ENCODE results near the gene SRL. TPM values are rescaled to one million over a fixed set of nuclear protein-coding genes. Genes with fewer than 3 reads are reported as not detected.

Gene SRL
- total and polyA plus RNA-seq, 7 experiments from 2014 or later = not detected

DNA sequence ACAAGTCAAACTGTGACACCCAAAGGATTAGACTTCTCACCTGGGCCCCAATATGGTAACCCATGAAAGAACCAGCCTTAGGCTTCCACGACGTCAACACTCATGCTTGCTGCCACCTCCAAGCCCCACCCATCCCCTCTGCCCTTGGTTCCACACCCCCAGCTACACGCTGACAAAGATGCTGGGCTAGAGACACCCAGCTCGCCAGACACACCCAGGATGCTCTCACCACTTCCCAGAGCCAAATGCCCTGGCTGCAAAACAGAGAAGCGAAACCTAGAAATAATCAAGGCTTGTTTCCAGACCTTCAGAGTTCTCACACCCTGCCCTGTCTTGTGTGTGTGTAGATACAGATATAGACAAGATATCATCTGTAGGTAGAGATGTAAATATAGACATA lies 99.6 kb downstream of the SRL start:
- ChIA-PET CTCF (no interaction called here), POLR2A (no interaction called here)
- ATAC-seq (peak; percentile 95), DNase-seq (peak in 8 of 9 donors; percentile 7 to 62 (median 30))
- H3K27me3 Mint-ChIP-seq = peaks cover 0 to 3% (median 0%) of the 10 kb centered on the region in 5 donors
- H3K27me3 ChIP-seq (ENCODE audit: control insufficient read depth in 2 of 2, insufficient read depth in 2 of 2, low read length in 2 of 2) = no peaks in the 10 kb centered on the region
- intact Hi-C loops (cut with micrococcal nuclease) = loop anchor here in 1 of 2 donors (1.0 kb wide), 1 partner anchor 41 kb away; no protein-coding TSS in a partner anchor
- H3K4me1 ChIP-seq (ENCODE audit: control insufficient read depth in 2 of 2, insufficient read depth in 2 of 2, low read length in 2 of 2) = peaks cover 5 to 8% of the 10 kb centered on the region in 2 donors
- peaks cover 0 to 5% (median 0%) of the 10 kb centered on the region in 11 donors for H3K9me3 Mint-ChIP-seq
- H3K36me3 ChIP-seq (ENCODE audit: control insufficient read depth in 2 of 3, insufficient read depth in 3 of 3, low read length in 3 of 3) = no peaks in the 10 kb centered on the region
- peak overlapping the region in 1 of 10 donors; percentile 62 for H3K4me3 Mint-ChIP-seq
- no peaks in the 10 kb centered on the region for H3K9me3 ChIP-seq (ENCODE audit: control insufficient read depth in 2 of 3, low read length in 3 of 3)
- H3K27ac Mint-ChIP-seq = peak overlapping the region in 6 of 9 donors; percentile 3 to 85 (median 72)
- peaks cover 0 to 40% (median 8%) of the 10 kb centered on the region in 7 donors for H3K4me1 Mint-ChIP-seq
- H3K36me3 Mint-ChIP-seq = peaks cover 0 to 17% (median 0%) of the 10 kb centered on the region in 5 donors
- H3K4me3 ChIP-seq (ENCODE audit: low read length) = no peak overlapping the region
- no peak overlapping the region for H3K27ac ChIP-seq (ENCODE audit: low read depth, low read length)

DNA sequence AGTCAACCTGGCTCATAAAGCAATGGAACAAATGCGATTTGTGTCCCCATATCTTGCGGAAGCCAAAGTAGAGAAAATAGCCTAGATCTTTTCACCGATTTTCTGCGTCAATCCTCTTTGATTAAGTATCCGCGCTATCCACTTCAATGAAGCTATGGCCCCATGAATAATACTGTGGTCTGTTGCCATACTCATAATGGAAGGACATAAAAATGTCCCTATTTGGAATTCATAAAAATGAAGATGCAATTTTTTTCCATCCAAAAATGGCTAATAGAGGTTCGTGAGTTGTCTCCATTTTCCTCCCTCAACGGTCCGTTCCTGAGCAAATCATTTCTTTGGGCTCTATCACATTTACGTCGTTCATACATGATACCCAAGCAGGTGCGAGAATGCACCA lies 100.3 kb downstream of the SRL start:
- CTCF ChIA-PET = no interaction called here
- Histone ChIP-seq H3K27ac (ENCODE audit: low read depth, low read length) (no peak overlapping the region), H3K4me3 (ENCODE audit: low read length) (no peak overlapping the region), H3K9me3 (ENCODE audit: control insufficient read depth in 2 of 3, low read length in 3 of 3) (no peaks in the 10 kb centered on the region), H3K4me1 (ENCODE audit: control insufficient read depth in 2 of 2, insufficient read depth in 2 of 2, low read length in 2 of 2) (peaks cover 5 to 8% of the 10 kb centered on the region in 2 donors), H3K27me3 (ENCODE audit: control insufficient read depth in 2 of 2, insufficient read depth in 2 of 2, low read length in 2 of 2) (no peaks in the 10 kb centered on the region), H3K36me3 (ENCODE audit: control insufficient read depth in 2 of 3, insufficient read depth in 3 of 3, low read length in 3 of 3) (no peaks in the 10 kb centered on the region)
- Mint-ChIP-seq H3K27me3 (peaks cover 0 to 6% (median 0%) of the 10 kb centered on the region in 5 donors), H3K36me3 (peaks cover 0 to 17% (median 0%) of the 10 kb centered on the region in 5 donors), H3K4me3 (no peak overlapping the region), H3K27ac (peak overlapping the region in 1 of 9 donors; percentile 38), H3K4me1 (peaks cover 0 to 42% (median 8%) of the 10 kb centered on the region in 7 donors), H3K9me3 (peaks cover 0 to 5% (median 0%) of the 10 kb centered on the region in 11 donors)
- DNase-seq (no peak), ATAC-seq (no peak)
- POLR2A ChIA-PET = no interaction called here
- intact Hi-C loops (cut with micrococcal nuclease) = loop anchor here in 1 of 2 donors (1.0 kb wide), 1 partner anchor 42 kb away; no protein-coding TSS in a partner anchor

DNA sequence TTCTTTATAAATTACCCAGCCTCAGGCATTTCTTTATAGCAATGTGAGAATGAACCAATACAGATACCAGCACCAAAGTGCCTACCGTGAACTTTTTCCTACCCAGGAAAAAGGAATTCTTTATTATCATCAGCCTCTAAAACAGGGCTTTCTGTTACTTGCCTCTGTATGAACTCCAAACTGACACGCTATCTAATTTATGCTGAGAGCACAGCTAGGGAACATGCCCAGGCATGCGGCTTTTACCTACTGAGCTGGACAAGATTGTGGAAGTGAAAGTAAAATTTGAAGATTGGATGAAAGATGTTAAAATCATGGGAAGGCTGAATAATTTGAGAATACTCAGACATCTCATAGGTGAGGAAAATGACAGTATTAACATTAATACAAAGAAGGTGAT lies 101.2 kb downstream of the SRL start:
- CTCF ChIA-PET = no interaction called here
- DNase-seq = no peak
- Histone ChIP-seq H3K4me1 (ENCODE audit: control insufficient read depth in 2 of 2, insufficient read depth in 2 of 2, low read length in 2 of 2) (peaks cover 5 to 8% of the 10 kb centered on the region in 2 donors), H3K36me3 (ENCODE audit: control insufficient read depth in 2 of 3, insufficient read depth in 3 of 3, low read length in 3 of 3) (no peaks in the 10 kb centered on the region), H3K9me3 (ENCODE audit: control insufficient read depth in 2 of 3, low read length in 3 of 3) (no peaks in the 10 kb centered on the region), H3K27ac (ENCODE audit: low read depth, low read length) (no peak overlapping the region), H3K27me3 (ENCODE audit: control insufficient read depth in 2 of 2, insufficient read depth in 2 of 2, low read length in 2 of 2) (no peaks in the 10 kb centered on the region), H3K4me3 (ENCODE audit: low read length) (no peak overlapping the region)
- ATAC-seq = no peak
- peak overlapping the region in 1 of 9 donors; percentile 44 for H3K27ac Mint-ChIP-seq
- POLR2A ChIA-PET = no interaction called here
- peaks cover 0 to 5% (median 0%) of the 10 kb centered on the region in 11 donors for H3K9me3 Mint-ChIP-seq
- intact Hi-C loops (cut with micrococcal nuclease) = no loop called here
- no peak overlapping the region for H3K4me3 Mint-ChIP-seq
- H3K4me1 Mint-ChIP-seq = peaks cover 0 to 42% (median 8%) of the 10 kb centered on the region in 7 donors
- peaks cover 0 to 13% (median 3%) of the 10 kb centered on the region in 5 donors for H3K27me3 Mint-ChIP-seq
- peaks cover 0 to 19% (median 0%) of the 10 kb centered on the region in 5 donors for H3K36me3 Mint-ChIP-seq

DNA sequence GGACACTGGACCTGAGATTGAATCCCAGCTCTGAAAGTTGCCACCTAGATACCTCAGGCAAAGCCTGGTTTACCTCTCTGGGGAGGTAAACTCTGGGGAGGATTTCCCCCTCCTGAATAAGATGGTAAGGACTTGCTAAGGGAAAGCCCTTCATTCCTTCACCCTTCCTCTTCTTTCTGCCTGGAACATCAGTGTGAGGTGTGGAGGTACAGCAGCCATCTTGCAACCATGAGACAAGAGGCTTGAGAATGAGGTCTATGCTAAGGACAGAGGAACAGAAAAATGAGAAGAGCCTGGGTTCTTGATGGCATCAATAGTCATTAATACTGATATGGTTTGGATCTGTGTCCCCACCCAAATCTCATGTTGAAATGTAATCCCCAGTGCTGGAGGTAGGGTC lies 101.9 kb downstream of the SRL start:
- no peak for ATAC-seq
- peak overlapping the region in 1 of 9 donors; percentile 44 for H3K27ac Mint-ChIP-seq

More for the DNA sequence above, 101.9 kb downstream of the SRL start:
- peaks cover 0 to 21% (median 0%) of the 10 kb centered on the region in 5 donors for H3K36me3 Mint-ChIP-seq
- peaks cover 0 to 5% (median 0%) of the 10 kb centered on the region in 11 donors for H3K9me3 Mint-ChIP-seq
- peaks cover 0 to 42% (median 8%) of the 10 kb centered on the region in 7 donors for H3K4me1 Mint-ChIP-seq
- H3K4me3 Mint-ChIP-seq = no peak overlapping the region
- DNase-seq = no peak
- Histone ChIP-seq H3K4me3 (ENCODE audit: low read length) (no peak overlapping the region), H3K36me3 (ENCODE audit: control insufficient read depth in 2 of 3, insufficient read depth in 3 of 3, low read length in 3 of 3) (no peaks in the 10 kb centered on the region), H3K27ac (ENCODE audit: low read depth, low read length) (no peak overlapping the region), H3K27me3 (ENCODE audit: control insufficient read depth in 2 of 2, insufficient read depth in 2 of 2, low read length in 2 of 2) (no peaks in the 10 kb centered on the region), H3K4me1 (ENCODE audit: control insufficient read depth in 2 of 2, insufficient read depth in 2 of 2, low read length in 2 of 2) (peaks cover 5 to 8% of the 10 kb centered on the region in 2 donors), H3K9me3 (ENCODE audit: control insufficient read depth in 2 of 3, low read length in 3 of 3) (no peaks in the 10 kb centered on the region)
- H3K27me3 Mint-ChIP-seq = peaks cover 0 to 14% (median 4%) of the 10 kb centered on the region in 5 donors
- CTCF ChIA-PET = no interaction called here
- POLR2A ChIA-PET = no interaction called here
- intact Hi-C loops (cut with micrococcal nuclease) = no loop called here

Other genes with a start within 250 kb of the SRL start
- gene ADCY9, start 125.6 kb downstream of the SRL start, total RNA-seq = 10 to 100 TPM in 2 of 5 experiments, 1 to 10 TPM in 3; 3.9 to 14.3 (median 5.6) TPM
- under 1 TPM; 0.46 to 0.47 TPM for gene ADCY9, start 125.6 kb downstream of the SRL start, polyA plus RNA-seq
- 10 to 100 TPM; 14.9 to 35.8 (median 25.3) TPM for gene TFAP4, start 30.9 kb upstream of the SRL start, total RNA-seq
- 1 to 10 TPM; 1.3 to 2.1 TPM for gene TFAP4, start 30.9 kb upstream of the SRL start, polyA plus RNA-seq
- gene GLIS2, start 74.0 kb upstream of the SRL start, total RNA-seq = under 1 TPM in 1 of 5 experiments, not detected in 4; 0.53 TPM
- gene GLIS2, start 74.0 kb upstream of the SRL start, polyA plus RNA-seq = not detected
- 10 to 100 TPM; 34.1 to 46.2 (median 45.0) TPM for gene PAM16, start 109.2 kb upstream of the SRL start, total RNA-seq
- 10 to 100 TPM; 34.6 to 45.8 TPM for gene PAM16, start 109.2 kb upstream of the SRL start, polyA plus RNA-seq
- gene VASN, start 129.8 kb upstream of the SRL start, total RNA-seq = 1 to 10 TPM in 1 of 5 experiments, under 1 TPM in 3, not detected in 1; 0.24 to 1.3 (median 0.45) TPM
- under 1 TPM; 0.13 to 0.18 TPM for gene VASN, start 129.8 kb upstream of the SRL start, polyA plus RNA-seq
- 100 to 1,000 TPM; 114 to 572 (median 165) TPM for gene CORO7, start 174.5 kb upstream of the SRL start, total RNA-seq
- gene CORO7, start 174.5 kb upstream of the SRL start, polyA plus RNA-seq = 10 to 100 TPM; 29.6 to 62.5 TPM
- 10 to 100 TPM; 33.6 to 79.8 (median 70.5) TPM for gene DNAJA3, start 183.8 kb upstream of the SRL start, total RNA-seq
- 10 to 100 TPM; 42.4 to 73.0 TPM for gene DNAJA3, start 183.8 kb upstream of the SRL start, polyA plus RNA-seq
- gene NMRAL1, start 232.5 kb upstream of the SRL start, total RNA-seq = 10 to 100 TPM; 34.2 to 72.7 (median 58.1) TPM
- 10 to 100 TPM; 61.3 to 81.8 TPM for gene NMRAL1, start 232.5 kb upstream of the SRL start, polyA plus RNA-seq
- 10 to 100 TPM; 44.6 to 84.9 (median 61.0) TPM for gene HMOX2, start 234.3 kb upstream of the SRL start, total RNA-seq
- 100 to 1,000 TPM; 127 to 163 TPM for gene HMOX2, start 234.3 kb upstream of the SRL start, polyA plus RNA-seq

Measured in naive thymus-derived CD4-positive, alpha-beta T cell (primary cell).